ENCODE data around the gene CASP1.
"Not testable (repeated sequence)": the region's sequence is repeated elsewhere in the genome, so short reads cannot be mapped to it uniquely, and the experiment has no call there.

Gene CASP1

GRCh38 chr11:105045676-105046296 lies 10.8 kb upstream of the CASP1 start:
- no peak for DNase-seq

GRCh38 chr11:105044557-105045524 lies 9.9 kb upstream of the CASP1 start, which contains the start of gene CARD16:
TSS of gene CARD16 (minus strand) at chr11:105045335. CDS start at chr11:105045297, 38 bp downstream.
- DNase-seq = not testable (repeated sequence)

- DNase-seq = no peak
Observed at GRCh38 chr11:105042178-105042577, 7.2 kb upstream of the CASP1 start.

DNA sequence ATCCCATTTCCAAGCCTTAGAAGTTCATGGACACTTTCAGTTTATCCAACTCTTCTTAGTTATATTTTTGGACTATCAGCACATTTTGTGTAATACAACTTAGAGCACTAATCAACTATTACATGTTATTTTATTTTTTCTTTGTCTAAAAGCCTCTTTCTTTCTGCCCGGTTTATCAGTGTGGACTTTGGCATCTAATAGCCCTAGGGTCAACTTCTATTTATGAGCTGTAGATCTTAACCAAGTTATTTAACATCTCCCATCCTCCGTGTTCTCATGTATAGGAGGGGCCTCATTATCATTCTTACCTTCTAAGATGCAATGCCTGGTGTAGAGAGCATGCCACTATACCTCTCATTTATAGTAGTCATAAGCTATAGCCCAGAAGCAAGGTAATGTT lies 5.8 kb upstream of the CASP1 start:
- DNase-seq = no peak

DNA sequence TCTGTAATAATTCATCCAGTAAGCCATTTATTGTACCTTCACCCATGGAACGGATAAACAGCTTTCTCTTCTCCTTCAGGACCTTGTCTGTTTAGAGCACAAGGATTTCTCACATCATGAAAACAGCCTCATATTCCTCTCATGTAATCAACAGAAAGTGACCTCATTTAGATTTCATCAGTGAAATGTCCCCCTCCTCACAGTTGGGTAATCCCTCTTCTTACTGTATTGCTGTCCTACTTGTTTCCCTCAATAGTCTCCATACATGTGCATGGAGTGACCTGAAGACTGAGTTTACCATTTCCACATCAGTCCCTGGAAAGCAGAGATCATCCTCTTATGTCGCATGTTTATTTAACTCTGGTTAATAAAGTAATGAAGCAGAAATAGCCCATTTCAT lies 556 bp downstream of the CASP1 start:
- DNase-seq = not testable (repeated sequence)

- DNase-seq = no peak
Observed at GRCh38 chr11:105033781-105034180, 1.2 kb downstream of the CASP1 start.

DNA sequence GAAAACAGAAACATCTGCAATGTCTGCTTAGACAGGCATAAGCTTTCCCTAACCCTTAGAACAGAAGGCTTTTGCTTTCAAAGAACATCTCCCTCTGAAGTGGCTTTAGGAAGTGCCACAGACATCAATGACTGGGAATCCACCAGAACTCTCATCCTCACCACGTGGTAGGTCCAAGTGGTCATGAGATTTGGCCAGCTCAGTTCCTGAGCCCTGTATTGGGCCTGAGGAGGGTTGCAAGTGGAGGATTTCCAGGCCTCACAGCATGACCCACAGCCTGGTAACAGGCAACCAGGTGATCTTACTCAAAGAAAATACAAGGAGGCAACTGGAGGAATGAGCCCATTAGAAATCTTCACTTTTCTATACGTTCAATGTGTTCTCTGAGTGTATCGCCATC lies 1.6 kb downstream of the CASP1 start:
- DNase-seq = no peak

DNA sequence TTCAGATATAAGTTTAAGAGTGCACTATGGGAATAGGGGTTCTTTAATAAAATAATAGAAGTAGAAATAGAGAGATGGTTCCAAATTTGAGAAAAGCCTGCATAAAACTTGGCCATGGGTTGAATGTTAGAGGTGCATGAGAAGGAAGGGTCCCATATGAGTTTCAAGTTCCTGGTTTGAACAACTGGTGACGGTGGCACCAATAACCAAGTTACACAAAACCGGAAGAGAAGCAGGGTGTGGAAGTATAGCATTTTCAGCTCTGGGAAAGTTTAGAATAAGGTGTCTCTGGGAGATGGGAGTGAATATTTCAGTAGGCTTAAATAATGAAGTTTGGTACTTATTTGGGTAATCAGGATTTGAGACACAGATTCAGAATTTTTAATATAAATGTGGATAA lies 2.4 kb downstream of the CASP1 start:
- no peak for DNase-seq

DNA sequence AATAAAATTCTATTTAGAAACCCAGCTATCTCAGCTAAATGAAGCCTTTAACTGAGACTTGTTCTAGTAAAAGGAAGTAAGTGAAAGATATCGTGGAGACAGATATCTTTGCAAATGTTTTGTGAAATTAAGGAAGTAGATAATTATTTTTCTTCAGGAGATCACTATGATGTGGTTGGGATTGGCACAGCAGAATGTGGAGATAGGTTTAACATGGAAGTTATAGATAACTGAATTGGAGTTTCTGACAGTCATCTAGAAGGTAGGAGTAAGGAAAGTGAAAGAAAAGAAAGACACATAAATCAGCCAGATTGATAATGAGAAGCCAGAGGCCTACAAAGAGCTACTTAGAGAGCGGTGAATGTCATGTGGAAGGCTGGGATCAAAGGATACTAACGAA lies 7.3 kb downstream of the CASP1 start:
- no peak for DNase-seq

- no peak for DNase-seq
Observed at GRCh38 chr11:105024394-105024793, 10.6 kb downstream of the CASP1 start.

GRCh38 chr11:105023003-105023402 lies 11.9 kb downstream of the CASP1 start, which contains the start of gene CASP5:
TSS of gene CASP5 (minus strand) at chr11:105023168. CDS start at chr11:105023136, 32 bp downstream.
- no peak for DNase-seq

GRCh38 chr11:105022527-105022926 lies 12.4 kb downstream of the CASP1 start:
- no peak for DNase-seq

DNA sequence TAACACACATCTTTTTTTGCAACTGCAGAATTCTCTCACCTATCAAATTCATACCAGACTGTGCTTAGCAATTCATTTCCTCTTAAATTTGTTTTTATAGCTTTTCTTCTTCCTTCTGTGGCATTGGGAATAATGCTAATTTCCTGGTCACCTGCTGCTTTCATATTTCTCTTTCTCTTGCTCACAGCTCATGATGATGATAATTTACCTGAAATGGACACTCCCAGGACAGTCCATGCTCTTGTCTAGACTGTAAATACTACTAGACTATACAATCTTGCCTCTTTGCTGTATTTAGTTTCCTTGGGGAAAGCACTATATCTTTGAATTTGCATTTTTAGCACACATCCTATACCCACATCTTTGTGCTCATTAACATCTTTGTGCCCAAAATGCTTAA lies 27.5 kb downstream of the CASP1 start:
- no peak for DNase-seq

- DNase-seq = no peak
Observed at GRCh38 chr11:105005451-105005845, 29.5 kb downstream of the CASP1 start.

GRCh38 chr11:105004021-105004420 lies 30.9 kb downstream of the CASP1 start:
- no peak for DNase-seq

DNA sequence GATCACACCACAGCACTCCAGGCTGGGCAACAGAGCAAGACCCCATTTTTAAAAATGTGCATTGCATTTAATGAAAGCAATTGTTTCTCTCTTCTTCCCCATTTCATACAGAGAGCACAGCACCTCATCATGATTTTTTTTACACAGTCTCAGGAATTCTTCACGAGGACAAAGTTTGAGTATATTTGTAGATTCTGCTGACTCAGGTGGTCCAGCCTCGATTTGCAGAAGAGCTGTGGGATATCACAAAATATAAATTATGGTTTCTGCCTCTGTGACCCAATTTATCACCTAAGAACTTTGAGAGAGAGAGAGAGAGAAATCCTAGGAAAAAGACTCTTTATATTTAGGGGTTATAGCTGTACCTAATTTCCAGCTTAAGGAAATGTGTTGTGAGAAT lies 31.8 kb downstream of the CASP1 start:
- DNase-seq = no peak

DNA sequence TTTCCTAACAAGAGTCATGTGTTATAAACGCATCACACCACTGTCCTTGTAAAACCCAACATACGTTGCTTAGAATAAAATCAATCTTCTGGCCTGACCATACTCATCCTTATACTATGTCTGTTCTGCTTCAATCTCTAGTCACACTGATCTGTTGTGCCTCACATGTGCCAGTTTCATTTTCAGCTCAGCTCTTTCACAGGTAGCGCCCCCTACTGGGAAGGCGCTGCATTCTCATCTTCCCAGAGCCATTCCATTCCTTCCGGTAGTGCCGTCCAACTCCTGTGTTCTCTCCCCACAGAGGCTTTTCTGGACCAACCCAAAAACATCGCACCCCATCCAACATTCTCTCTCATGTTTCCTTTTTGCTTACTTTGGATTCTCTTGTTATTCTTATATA lies 34.1 kb downstream of the CASP1 start:
- no peak for DNase-seq

GRCh38 chr11:105000167-105000566 lies 34.8 kb downstream of the CASP1 start:
- DNase-seq = no peak

- no peak for DNase-seq
Observed at GRCh38 chr11:104999721-105000120, 35.2 kb downstream of the CASP1 start.

DNA sequence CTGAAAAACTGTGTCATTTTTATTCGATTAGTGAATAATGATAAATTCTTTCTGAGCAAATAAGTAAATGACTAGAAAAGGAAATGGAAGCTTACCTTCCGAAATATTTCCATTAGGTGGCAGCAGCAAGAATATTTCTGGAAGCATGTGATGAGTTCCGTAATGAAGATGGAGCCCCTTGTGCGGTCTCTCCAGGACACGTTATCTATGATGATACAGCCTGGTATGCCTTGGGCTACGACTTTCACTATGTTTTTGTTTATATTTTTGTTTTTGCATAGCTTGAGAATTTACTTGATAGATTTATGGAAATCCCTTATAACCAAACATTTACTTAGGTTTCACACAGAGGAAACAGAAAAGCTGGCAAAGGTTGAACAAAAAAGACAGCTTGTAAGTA lies 37.7 kb downstream of the CASP1 start:
- DNase-seq = no peak

GRCh38 chr11:104995001-104995408 lies 39.9 kb downstream of the CASP1 start:
- no peak for DNase-seq

DNA sequence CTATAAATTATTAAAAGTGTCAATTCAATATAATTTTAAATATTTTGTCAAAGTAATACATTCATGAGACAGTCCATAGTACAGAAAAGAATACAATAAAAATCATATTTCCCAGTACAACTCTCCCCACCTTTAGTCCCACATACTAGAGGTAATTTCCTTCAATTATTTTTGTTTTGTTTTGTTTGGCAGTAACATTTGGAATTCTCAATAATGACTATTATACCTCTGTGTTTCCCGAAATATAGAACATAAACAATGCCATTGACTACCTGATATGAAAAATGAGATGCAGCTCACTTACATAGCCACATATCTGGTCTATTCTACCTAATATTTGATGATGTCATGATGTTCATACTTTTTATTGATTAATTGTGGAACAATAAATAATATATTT lies 42.2 kb downstream of the CASP1 start:
- DNase-seq = no peak

DNA sequence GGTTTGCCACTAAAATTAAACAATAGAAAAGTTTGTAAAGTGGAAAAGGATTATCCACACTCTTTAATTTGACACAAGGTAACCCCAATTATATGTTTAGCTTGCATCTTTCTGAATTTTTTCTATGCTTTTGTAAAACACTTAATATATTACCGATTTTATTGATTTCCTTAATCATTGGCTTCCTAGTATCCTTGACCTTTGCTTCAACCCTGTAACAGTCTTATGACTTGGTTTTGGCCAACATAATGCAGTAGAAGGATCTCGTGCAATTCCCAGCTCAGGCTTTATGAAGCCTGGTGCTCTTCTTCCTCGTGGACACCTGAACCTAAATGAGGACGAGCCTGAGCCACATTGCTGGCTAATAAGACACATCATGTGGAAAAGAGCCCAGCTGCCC lies 43.0 kb downstream of the CASP1 start:
- DNase-seq = no peak

- no peak for DNase-seq
Observed at GRCh38 chr11:104984808-104985207, 50.1 kb downstream of the CASP1 start.
